Spleen (tissue), 11 donors: ENCODE results near the gene EAPP. TPM values are rescaled to one million over a fixed set of nuclear protein-coding genes. Genes with fewer than 3 reads are reported as not detected.
A peak's percentile ranks its signal among the peaks of the same experiment; 100 is the strongest.
"Not testable (repeated sequence)": the region's sequence is repeated elsewhere in the genome, so short reads cannot be mapped to it uniquely, and the experiment has no call there.

Experiments
- DNase-seq: peaks from one replicate; pipeline ENCODE4 v3.0.0-alpha.2; 2020
- H3K27ac ChIP-seq, 8 donors: fragments of 200-600 bp; sonication (generic) in 7 of 8; 1 replicate in 4 of 8; 2 replicates in 4 of 8; pipeline versions ENCODE4 v1.5.0 to v1.8.0; 2016 to 2021; ENCODE audit warnings: inconsistent platforms in 4 of 8, mild to moderate bottlenecking in 4 of 8, moderate library complexity in 1 of 8
- H3K27me3 ChIP-seq, 7 donors: fragments of 200-600 bp; sonication (generic) in 6 of 7; replicated peaks in 1 of 7; 1 replicate in 4 of 7; 2 replicates in 3 of 7; pipeline versions ENCODE4 v1.5.0 to v1.8.0; 2016 to 2021; ENCODE audit warnings: inconsistent platforms in 3 of 7, mild to moderate bottlenecking in 1 of 7
- H3K36me3 ChIP-seq, 6 donors: fragments of 200-600 bp; sonication (generic) in 5 of 6; 1 replicate in 4 of 6; 2 replicates in 2 of 6; pipeline versions ENCODE4 v1.5.0 to v1.8.0; 2016 to 2021; ENCODE audit warnings: inconsistent platforms in 2 of 6
- H3K4me1 ChIP-seq, 6 donors: fragments of 200-600 bp; sonication (generic) in 5 of 6; 1 replicate in 3 of 6; 2 replicates in 3 of 6; pipeline versions ENCODE4 v1.5.0 to v1.8.0; 2016 to 2021; ENCODE audit warnings: inconsistent platforms in 3 of 6
- H3K4me3 ChIP-seq, 8 donors: fragments of 200-600 bp; sonication (generic) in 7 of 8; 1 replicate in 4 of 8; 2 replicates in 4 of 8; pipeline versions ENCODE4 v1.5.0 to v1.8.0; 2016 to 2021; ENCODE audit warnings: inconsistent platforms in 4 of 8, mild to moderate bottlenecking in 4 of 8, moderate library complexity in 2 of 8
- H3K9me3 ChIP-seq, 8 donors: fragments of 200-600 bp; sonication (generic) in 7 of 8; 1 replicate in 4 of 8; 2 replicates in 4 of 8; pipeline versions ENCODE4 v1.5.0 to v1.8.0; 2016 to 2021; ENCODE audit warnings: inconsistent platforms in 4 of 8
- POLR2A ChIP-seq, 3 donors: fragments of 450-650 bp; IDR thresholded peaks; one replicate each; pipeline ENCODE4 v1.5.1; 2017; ENCODE audit warnings: antibody characterized with exemption in 3 of 3, mild to moderate bottlenecking in 1 of 3
- POLR2AphosphoS5 ChIP-seq, 3 donors: sonication (generic); formaldehyde crosslinking; IDR thresholded peaks; one replicate each; pipeline ENCODE4 v1.5.1; 2017; ENCODE audit warnings: antibody characterized with exemption in 3 of 3
- WGBS, 5 donors: extraction: QIAGEN DNeasy Blood & Tissue Kit in 3 of 5; methylation state at CpG; one replicate each; pipeline versions ENCODE4 v1.1.5 to v1.1.7; 2013 to 2018; 5-methylcytosine and 5-hydroxymethylcytosine counted together
- intact Hi-C: fragments of 100-400 bp; cut with DNase I; formaldehyde crosslinking; loops from one replicate; pipeline ENCODE4 v1.15.0; 2023; ENCODE audit warnings: low total_unique reads
- polyA plus RNA-seq, 3 donors: library from polyadenylated mRNA; stranded (reverse); fragments of 200-250 nt; gene quantifications; one replicate each; pipeline ENCODE4 v1.2.1, GENCODE V29; 2013
- total RNA-seq, 7 donors: library from RNA; depleted of rRNA in 3 of 7; stranded (reverse); fragments of >200 nt in 3 of 7; fragmentation: NEBNext Ultra II Directional in 4 of 7; extraction: Animal tissue kit (Norgen Biotek cat#: 25700) in 4 of 7; gene quantifications; one replicate each; pipeline versions ENCODE4 v1.1.0 to v1.2.1, GENCODE V29; 2016 to 2021
- TF ChIP-seq, protein P1 (sequence below), 11 experiments: fragments of 200-600 bp in 7 of 11; fragments of 450-650 bp in 4 of 11; sonication (generic) in 4 of 11; IDR thresholded peaks in 8 of 11; conservative IDR thresholded peaks in 3 of 11; 1 replicate in 7 of 11; 2 replicates in 4 of 11; pipeline versions ENCODE4 v1.4.0 to v1.8.0; 2016 to 2021; ENCODE audit warnings: antibody characterized with exemption in 11 of 11, inconsistent platforms in 4 of 11, mild to moderate bottlenecking in 1 of 11
- donor health status: healthy with polysubstance abuse.
- donor health status: DM: no; HTN: no; CAD: no; lungs with moderate emphysema.
- donor health status: DM: no; HTN: no; CAD: no.
- donor health status: Bipolar disorder and iron deficiency.
- donor health status: healthy.
- donor health status: DM: no; HTN: no; CAD: no.
- donor health status: DM: yes; HTN: yes; CAD: no.

The EAPP gene
- total and polyA plus RNA-seq, 10 donors, result 26.7 to 44.9 (median 36.8) TPM

GRCh38 chr14:34537677-34538009 lies 1.9 kb downstream of the EAPP start:
- intact Hi-C loops, result no loop called here
- TF ChIP-seq, protein P1, sequence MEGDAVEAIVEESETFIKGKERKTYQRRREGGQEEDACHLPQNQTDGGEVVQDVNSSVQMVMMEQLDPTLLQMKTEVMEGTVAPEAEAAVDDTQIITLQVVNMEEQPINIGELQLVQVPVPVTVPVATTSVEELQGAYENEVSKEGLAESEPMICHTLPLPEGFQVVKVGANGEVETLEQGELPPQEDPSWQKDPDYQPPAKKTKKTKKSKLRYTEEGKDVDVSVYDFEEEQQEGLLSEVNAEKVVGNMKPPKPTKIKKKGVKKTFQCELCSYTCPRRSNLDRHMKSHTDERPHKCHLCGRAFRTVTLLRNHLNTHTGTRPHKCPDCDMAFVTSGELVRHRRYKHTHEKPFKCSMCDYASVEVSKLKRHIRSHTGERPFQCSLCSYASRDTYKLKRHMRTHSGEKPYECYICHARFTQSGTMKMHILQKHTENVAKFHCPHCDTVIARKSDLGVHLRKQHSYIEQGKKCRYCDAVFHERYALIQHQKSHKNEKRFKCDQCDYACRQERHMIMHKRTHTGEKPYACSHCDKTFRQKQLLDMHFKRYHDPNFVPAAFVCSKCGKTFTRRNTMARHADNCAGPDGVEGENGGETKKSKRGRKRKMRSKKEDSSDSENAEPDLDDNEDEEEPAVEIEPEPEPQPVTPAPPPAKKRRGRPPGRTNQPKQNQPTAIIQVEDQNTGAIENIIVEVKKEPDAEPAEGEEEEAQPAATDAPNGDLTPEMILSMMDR (IDR thresholded peaks at IDR 0.05 in 8 of 11, conservative IDR thresholded peaks at IDR 0.05 in 3 of 11), result no peak
- TF ChIP-seq POLR2A (IDR thresholded peaks at IDR 0.05) (no peak), POLR2AphosphoS5 (IDR thresholded peaks at IDR 0.05) (no peak)

DNA sequence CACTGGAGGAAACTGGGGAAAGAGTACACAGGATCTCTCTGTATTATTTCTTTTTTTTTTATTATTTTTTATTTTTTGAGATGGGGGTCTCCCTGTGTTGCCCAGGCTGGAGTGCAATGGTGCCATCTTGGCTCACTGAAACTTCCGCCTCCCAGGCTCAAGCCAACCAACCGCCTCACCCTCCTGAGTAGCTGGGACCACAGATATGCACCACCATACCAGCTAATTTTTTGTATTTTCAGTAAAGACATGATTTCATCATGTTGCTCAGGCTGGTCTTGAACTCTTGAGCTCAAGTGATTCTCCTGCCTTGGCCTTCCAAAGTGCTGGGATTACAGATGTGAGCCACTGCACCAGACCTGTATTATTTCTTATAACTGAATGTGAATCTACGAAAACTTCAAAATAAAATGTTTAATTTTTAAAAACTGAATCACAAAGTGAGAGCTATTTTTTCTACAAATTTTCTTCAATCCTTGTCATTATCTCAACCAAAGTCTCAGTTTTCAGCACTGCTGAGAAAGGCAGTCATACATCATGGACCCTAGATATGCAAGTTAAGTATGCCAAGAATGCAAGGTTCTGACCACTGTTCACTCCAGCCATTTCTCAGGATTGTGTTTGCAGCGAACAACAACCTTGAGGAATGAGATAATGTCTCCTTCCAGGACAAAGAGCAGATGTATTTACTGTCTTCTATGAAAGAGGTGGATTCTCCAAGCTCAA lies 2.4 kb downstream of the EAPP start:
- Histone ChIP-seq H3K27ac (no peak overlapping the region), H3K9me3 (no peaks in the 10 kb centered on the region), H3K4me1 (peaks cover 10 to 55% (median 29%) of the 10 kb centered on the region in 6 donors), H3K4me3 (peak overlapping the region in 1 of 8 donors; percentile 86), H3K27me3 (no peaks in the 10 kb centered on the region), H3K36me3 (peaks cover 0 to 58% (median 40%) of the 10 kb centered on the region in 6 donors)
- intact Hi-C loops, result no loop called here
- DNase-seq, result no peak
- TF ChIP-seq, protein P1 (IDR thresholded peaks at IDR 0.05 in 8 of 11, conservative IDR thresholded peaks at IDR 0.05 in 3 of 11), result no peak
- no peak for TF ChIP-seq POLR2AphosphoS5 (IDR thresholded peaks at IDR 0.05)
- WGBS, 5 donors, result 88 to 96% (median 91%) methylated on average over 4 of the region's 4 CpGs

More at GRCh38 chr14:34537677-34538009, 1.9 kb downstream of the EAPP start:
- no peaks in the 10 kb centered on the region for H3K9me3 ChIP-seq
- no peak for DNase-seq
- no peak overlapping the region for H3K27ac ChIP-seq
- peak overlapping the region in 3 of 8 donors; percentile 84 to 86 (median 84) for H3K4me3 ChIP-seq
- WGBS, 5 donors, result 92 to 96% (median 93%) methylated on average over 4 of the region's 4 CpGs
- no peaks in the 10 kb centered on the region for H3K27me3 ChIP-seq
- peaks cover 0 to 52% (median 34%) of the 10 kb centered on the region in 6 donors for H3K36me3 ChIP-seq
- peaks cover 10 to 55% (median 29%) of the 10 kb centered on the region in 6 donors for H3K4me1 ChIP-seq

DNA sequence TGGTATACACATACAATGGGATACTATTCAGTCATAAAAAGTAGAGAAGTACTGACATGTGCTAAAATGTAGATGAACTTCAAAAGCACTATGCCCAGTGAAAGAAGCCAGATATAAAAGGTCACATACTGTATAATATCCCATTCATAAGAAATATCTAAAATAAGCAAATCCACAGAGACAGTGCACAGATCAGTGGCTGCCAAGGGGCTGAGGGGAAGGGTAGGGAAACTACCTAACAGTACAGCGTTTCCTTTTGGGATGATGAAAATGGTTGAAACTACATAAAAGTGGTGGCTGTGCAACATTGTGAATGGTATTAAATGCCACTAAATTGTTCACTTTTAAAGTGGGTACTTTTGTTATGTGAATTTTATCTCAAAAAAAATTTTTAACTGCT lies 11.9 kb downstream of the EAPP start:
- peaks cover 9 to 100% (median 99%) of the 10 kb centered on the region in 6 donors for H3K36me3 ChIP-seq
- H3K4me3 ChIP-seq, result no peak overlapping the region
- H3K27ac ChIP-seq, result no peak overlapping the region
- H3K4me1 ChIP-seq, result no peaks in the 10 kb centered on the region
- no peaks in the 10 kb centered on the region for H3K9me3 ChIP-seq
- no peak for DNase-seq
- 89 to 100% (median 98%) methylated on average over 1 of the region's 1 CpG for WGBS, 5 donors
- intact Hi-C loops, result no loop called here
- no peaks in the 10 kb centered on the region for H3K27me3 ChIP-seq
- TF ChIP-seq POLR2A (IDR thresholded peaks at IDR 0.05) (no peak), POLR2AphosphoS5 (IDR thresholded peaks at IDR 0.05) (no peak)
- TF ChIP-seq, protein P1 (IDR thresholded peaks at IDR 0.05 in 8 of 11, conservative IDR thresholded peaks at IDR 0.05 in 3 of 11), result no peak

- H3K4me1 ChIP-seq, H3K4me3 ChIP-seq, H3K27me3 ChIP-seq, DNase-seq, H3K27ac ChIP-seq, intact Hi-C loops, H3K9me3 ChIP-seq: not testable (repeated sequence)
- 96 to 98% (median 98%) methylated on average over 8 of the region's 8 CpGs for WGBS, 5 donors
- peaks cover 13 to 100% (median 99%) of the 10 kb centered on the region in 6 donors for H3K36me3 ChIP-seq
Measured at GRCh38 chr14:34524216-34524615, 15.3 kb downstream of the EAPP start.
